Ammon's horn (tissue), 1 donor: Measurements from ENCODE around the gene CNGA1.

ENCODE experiments used
- DNase-seq: peaks from one replicate; pipeline ENCODE4 v3.0.0-alpha.2; 2016; ENCODE audit warnings: low spot score

Gene CNGA1

DNA sequence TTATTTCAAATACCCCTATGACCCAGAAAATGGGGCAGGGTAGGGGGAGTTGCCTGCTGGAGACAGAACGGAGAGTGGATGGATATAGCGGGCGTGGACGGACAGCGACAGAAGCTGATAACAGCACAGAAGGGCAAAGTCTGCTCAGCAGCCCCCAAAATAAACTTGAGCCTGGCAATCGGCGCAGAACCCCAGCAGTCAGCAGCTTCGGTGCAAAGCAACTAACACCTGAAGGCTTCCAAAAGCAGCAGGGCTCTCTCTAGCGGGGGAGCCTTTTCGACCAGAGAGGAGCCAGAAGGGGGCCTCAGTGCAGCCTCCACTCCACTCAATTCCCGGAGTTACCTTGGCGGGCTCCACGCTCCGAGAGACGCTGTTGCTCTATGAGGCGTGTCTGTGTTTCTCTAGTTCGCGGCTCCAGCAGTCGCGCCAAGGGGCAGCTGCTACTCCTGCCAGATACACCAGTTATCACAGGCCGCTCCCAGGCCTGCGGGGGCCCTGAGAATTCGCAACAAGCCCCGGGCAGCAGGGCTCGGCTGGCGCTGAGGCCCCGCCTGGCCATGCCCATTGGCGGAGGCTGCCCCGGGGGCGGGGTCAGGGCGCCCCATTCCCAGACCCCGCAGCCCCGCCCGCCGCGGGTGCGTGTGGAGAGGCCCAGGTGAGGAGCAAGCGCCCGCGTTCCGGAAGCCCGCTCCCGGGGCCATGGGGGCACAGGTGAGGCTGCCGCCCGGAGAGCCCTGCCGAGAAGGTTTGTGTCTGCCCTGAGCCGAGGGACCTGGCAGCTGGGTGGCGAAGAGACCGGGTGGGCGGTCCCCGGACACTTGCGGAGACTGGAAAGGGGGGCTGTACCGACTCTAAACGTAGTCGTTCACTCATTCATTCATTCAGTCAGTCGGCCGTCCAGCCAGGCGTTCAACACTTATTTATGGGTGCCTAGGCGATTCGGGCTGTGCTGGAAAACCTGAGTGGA, at the start of gene CNGA1, which contains the start of gene NIPAL1:
Gene CNGA1, minus strand, starts transcription at position 541 of the 967 bp plus-strand sequence. CDS start 63,992 bp downstream, outside the sequence.
Gene NIPAL1, plus strand, starts transcription at position 632 of the 967 bp plus-strand sequence. Its CDS starts 68 bp downstream, at position 700.
- peak; percentile 47 for DNase-seq

DNA sequence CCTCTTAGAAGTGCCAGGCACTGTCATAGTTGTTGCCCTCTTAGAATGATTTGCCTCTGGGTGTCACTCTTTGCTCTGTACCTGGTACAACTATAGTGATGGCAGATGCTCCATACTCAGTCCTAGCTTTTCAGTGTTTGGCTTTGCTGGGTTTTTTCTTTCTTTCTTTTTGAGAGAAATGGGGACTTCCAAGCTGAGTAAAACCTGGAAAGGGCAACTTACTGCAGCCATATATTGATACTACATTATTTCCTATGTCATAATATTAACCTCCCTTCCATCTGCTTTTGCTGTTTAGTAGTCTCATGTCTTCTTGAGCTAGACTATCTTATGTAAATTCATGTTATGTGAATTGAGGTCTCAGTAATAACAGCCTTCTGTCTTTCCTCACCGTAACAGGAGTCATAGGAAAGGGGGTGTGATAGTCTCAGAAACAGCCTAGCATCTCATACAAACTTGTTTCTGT, 49.1 kb upstream of the CNGA1 start:
- no peak for DNase-seq

DNA sequence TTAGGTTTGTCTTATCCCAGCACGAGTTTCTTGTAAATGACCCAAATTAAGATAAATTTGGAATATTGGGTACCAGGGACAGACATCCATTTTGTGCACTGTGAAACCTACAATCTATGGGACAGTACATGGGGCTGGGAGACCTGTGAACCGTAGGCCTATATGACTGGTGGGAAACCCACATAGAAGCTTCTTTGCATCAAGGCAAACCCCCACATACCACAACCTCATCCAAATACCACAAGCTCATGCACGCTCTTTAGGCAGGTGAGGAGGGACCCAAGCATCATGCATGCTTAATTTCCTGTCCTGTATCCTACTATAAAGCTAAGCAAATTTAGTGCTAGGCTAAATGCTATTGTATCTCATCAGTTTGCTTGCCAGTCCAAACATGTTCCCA, 47.9 kb upstream of the CNGA1 start:
- no peak for DNase-seq

DNA sequence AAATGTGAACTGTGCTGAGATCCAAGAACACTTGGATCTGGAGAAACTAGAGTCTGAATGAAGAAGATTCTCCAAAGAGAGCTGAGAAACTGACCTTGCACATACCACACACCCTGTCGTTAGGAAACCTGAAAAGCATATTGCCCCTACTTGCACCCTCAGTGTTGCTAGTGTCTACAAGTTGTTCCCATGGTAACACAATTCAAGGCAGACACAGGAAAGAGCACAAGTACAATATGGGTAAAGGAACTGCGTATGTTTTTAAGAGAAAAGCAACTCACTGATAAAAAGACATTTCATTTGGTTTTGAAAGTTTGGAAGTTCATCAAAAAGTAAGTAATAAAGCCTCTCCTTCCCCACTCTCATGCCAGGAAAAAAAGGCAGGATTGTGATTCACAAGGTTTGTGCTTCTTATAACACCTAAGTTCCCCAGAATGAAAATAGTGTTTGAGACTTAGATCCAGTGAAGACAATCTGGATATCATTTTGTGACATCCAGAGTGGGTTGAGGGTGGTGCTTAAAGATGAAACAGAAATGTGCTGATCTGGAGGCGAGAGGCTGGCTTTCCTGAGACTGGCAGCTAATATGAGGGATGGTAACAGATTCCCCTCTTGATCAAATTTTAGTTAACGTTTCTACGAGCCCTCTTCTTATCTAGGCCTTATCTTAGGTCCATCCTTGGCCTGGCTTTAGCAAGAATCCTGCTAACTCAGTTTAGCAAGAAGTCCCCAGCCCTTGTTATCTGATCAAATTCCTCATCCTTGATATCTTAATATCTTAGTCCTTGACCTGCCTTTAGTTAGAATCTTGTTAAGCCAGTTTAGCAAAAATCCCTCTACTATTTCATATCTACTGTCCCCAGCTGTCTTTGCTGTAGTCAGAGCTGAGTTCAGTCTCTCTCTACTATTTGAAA, 42.4 kb upstream of the CNGA1 start:
- peak; percentile 7 for DNase-seq

DNA sequence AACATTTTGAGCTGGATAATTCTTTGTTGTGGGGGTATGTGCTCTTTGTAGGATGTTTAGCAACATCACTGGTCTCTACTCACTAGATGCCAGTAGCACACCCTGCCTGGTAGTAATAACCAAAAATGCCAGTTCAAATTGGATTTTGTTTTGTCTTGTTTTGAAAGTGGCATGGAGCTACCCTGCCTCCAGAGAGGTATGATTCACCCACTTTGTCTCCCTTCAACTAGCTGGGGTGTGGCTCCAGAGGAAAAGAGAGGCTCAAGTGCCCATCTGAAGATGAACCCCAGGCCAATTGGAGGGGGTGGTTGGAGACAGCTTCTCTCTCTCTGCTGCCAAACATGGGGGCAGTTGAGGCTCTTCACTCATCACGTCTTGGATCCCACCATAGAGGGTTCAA, 34.6 kb upstream of the CNGA1 start:
- DNase-seq, result no peak

DNA sequence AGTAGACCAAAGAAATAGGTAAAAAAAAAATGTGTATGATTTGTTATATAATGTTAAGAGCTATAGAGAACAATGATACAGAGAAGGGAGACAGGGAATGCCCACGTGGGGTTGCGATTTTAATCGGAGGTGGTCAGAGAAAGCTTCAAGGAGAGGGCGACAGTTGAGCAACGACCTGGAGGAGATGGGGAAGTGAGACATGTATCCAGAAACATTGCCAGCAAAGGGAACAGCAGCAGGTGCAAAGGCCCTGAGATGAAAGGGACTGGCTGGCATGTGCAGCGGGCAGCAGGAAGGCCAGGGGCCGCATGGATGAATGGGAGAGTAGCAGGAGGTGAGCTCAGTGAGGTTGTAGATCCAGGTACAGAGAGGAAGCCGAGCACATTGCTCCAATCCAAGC, 33.0 kb upstream of the CNGA1 start:
- no peak for DNase-seq

DNA sequence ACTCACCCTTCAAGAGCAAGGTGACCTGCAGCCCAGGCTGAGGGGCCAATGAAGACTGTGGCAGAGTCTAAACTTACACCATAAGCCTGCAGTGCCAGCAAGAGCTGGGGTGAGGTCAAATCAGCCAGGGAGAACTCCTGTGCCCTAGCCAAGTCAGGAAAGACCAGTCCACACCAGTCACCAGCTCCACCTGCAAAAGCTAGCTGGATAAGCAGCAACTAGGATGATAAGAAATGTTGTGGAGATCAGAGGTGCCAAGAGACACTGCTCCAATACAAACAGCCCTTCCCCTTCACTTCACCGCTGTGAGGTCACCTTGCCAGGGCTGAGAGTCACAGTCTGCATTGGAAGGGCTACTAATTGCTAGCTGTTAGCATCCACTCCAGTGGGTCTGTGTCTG, 31.4 kb upstream of the CNGA1 start:
- DNase-seq, result no peak

DNA sequence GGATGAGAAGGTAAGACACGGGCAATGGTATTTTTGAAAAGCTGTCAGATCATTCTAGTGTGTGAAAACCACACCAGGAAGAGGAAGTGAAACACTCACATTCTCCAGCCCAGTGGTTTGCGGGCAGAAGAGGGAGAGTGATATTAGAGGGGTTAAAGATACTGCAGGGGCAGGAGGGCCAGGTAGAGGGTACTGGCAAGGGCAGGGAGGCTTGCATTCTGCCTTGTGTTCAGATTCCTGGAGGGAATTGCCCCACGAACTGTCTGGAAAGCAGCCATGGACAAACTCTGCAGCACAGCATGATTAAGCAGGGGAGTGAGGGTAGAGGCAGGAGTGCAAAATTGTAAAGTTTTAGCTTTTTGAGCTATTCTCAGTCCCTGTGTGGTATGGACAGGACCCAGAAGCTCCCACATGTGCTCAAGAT, 31.0 kb upstream of the CNGA1 start:
- peak; percentile 24 for DNase-seq

DNA sequence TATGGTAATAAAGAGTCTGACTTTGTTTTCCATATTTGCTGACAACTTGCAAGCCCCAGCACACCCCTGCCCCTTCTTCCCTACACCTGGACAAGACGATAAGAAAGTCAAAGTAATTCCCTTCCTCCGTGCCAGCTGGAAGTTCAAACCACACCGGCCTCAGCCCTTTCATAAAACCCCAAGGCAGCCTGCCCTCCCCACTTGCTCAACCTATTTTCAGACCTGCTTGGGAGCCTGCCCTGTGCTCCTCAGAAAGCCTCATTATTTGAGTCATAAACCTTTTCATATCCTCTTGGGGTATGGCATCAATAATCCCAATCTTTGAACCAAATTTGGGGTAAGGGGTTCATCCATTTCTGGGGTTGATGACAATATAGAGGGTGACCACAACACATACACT, 29.6 kb upstream of the CNGA1 start:
- DNase-seq, result no peak

DNA sequence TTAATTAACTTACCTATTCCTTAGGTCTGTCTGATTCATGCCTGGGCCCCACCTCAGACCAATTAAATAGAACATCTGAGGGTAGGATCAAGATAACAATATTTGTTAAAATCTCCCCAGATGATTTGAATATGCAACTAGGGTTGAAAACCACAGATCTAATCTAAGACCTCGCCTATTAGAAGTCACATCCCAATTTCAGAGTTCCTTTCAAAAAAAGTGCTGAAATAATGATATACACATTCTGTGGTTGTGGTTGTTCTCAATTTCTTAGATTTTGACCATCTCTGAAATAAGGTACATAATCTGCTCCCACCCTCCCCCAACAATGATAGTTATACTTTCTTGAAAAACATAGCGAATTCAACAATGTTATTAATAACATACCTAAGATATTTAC, 27.8 kb upstream of the CNGA1 start:
- DNase-seq, result no peak

DNA sequence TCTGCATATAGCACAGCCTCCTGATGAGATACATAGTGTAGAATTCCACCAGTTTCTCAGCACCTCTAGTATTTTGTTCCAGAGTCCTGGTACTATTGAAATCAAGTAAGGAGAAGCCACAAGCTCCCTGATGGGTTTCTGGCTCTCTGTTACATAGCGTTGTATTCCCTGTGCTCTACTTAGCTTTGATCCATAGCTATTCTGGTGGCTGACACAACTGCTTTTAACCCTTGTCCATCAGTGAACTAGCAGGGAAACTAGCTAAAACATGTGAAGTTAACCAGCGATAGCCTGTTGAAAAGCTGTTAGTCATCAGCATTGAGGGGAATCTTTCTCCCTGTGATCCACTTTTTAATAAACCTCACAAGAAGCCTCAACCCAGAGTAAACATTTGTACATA, 27.0 kb upstream of the CNGA1 start:
- DNase-seq, result no peak

DNA sequence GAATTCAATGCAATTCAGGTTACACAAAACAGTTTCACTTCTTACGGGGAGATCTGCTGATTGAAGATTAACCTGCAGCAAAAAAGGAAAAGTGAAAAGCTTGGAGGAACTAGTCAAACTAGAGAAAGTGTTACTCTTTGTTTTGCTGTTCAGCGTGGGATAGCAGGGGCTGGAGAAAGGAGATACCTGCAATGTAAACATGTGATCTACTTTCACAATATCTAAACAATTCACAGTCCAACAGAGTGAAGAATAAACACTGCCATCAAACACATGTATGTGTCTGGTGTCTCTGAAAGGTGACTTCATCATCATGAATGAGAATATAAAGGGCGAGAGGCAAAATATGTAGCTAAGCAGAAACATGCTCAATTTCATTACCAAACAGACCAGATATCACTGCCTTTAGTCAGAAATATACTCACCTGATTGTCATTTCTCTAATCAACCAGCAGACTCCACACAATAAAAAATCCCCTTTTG, 26.5 kb upstream of the CNGA1 start:
- DNase-seq, result no peak

DNA sequence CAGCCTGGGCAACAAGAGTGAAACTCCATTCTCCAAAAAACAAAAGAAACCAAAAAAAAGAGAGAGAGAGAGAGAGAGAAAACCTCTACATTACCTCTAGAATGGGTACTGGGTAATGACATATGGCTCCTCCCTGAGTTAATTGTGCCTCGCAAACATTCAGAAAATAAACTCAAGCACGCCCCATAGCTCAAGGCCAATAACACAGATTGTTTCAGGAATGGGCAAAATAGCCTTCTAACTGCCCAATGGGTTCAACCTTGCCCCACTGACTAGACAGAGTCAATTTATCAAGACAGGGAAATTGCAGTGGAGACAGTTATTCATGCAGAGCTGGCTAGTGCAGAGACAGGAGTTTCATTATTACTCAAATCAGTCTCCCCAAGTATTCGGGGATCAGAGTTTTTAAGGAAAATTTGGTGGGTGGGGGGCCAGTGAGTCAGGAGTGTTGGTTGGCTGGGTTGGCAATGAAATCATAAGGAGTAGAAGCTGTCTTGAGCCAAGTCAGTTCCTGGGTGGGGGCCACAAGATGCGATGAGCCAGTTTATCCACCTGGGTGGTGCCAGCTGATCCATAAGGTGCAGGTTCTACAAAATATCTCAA, 25.2 kb upstream of the CNGA1 start:
- DNase-seq, result no peak

DNA sequence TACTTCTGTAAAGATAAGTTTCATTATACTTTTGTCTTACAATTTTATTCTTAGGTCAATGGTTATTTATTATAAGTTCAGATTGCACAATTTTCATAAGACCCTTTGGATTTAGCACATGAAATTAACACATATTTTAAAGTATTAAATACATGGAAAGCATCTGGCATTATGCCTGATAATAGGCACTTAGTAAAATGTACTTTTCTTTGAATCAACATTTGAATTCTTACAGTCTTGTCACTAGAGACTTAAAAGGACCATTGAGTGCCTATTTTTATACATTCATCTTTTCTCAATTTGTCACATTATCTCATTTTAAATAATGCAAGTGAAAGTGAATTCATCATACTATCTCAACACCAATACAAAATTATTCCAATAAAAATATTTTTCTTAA, 23.1 kb upstream of the CNGA1 start:
- DNase-seq, result no peak

DNA sequence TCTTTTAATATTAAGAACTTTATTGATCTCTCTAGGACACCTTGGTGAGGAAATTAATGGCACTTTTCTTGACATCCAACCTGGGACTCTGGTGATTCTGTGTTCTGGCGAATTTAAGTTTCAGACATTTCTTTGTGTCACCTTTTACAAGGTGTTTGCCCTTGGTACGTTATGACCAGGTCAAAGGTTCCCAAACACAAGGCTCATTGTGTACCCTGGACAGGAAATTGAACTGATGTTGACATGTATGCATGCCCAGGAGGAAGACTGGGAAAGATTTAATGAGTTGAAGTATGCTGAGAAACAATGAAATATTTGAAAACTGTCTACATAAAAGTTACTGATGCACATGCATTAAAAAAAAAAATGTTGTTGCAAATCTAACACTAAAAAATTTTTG, 22.2 kb upstream of the CNGA1 start:
- DNase-seq, result no peak

DNA sequence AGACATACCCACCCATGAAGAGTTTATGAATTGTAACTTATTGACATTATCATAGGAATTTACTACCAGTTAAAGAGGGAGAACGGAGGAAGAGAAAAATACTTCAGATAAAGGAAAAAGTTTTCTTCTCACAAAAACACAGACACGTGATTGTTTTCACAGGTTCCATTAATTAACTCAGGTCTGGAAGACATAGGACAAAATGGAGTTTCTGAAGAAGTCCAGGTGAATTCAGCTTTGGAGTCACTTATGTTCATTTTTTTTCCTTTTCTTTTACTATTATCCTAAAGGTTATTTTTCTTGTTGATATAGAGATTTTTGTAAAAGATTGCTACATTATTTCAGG, 20.6 kb upstream of the CNGA1 start:
- DNase-seq, result no peak

DNA sequence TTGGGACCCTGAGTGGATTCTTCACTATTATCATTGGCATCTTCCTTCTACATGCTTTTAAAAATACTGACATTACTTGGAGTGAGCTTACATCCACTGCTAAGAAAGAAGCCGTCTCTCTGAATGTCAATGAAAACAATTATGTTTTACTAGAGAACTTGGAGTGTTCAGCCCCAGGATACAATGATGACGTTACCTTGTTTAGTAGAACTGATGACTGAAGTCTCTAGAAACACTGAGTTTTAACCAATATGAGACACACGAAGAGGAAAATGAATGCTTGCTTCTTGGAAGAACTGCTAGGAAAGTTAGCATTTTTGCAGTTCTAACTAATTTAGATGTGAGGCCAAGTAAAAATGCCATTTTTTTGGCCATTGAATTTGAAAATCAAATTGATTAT, 19.5 kb upstream of the CNGA1 start:
- no peak for DNase-seq

DNA sequence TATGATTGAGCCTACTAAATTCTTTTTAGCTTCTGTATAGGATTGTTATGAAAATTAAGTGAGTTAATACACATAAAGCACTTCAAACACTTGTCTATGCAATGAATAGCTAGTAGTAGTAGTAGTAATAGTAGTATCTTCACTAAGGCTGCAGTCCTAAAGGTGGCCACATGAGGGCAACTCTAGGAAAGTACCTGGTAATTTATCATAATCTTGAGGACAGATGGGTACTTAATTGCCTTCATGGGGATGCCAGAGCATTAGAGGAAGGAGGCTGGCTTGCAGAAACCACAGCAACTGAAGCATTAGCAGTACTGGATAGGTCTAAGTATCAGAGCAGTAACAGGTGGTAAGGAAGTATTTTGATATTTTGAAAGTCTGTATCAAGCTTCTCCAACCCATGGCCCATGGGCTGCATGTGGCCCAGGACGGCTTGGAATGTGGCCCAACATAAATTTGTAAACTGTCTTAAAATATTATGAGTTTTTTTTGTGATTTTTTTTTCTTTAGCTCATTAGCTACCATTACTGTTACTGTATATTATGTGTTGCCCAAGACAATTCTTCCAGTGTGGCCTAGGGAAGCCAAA, 17.4 kb upstream of the CNGA1 start:
- DNase-seq, result no peak

DNA sequence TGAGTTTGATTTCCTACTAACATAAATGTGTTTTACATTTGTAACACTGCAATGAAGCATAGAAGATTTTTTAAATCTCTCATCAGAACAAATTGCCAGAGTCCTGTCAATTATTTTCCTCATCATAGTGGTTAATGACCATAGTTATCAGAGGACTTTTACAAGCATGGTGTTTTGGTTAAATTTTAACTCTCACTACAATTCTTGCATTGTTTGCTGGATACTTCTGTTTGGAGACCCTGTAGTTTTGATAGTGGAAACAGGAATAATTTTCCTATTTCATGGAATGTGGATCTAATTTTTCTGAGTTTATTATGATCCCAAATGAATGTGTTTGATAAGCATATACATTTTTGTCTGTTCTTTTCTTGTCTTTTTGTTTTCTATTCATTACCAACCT, 16.9 kb upstream of the CNGA1 start:
- no peak for DNase-seq

DNA sequence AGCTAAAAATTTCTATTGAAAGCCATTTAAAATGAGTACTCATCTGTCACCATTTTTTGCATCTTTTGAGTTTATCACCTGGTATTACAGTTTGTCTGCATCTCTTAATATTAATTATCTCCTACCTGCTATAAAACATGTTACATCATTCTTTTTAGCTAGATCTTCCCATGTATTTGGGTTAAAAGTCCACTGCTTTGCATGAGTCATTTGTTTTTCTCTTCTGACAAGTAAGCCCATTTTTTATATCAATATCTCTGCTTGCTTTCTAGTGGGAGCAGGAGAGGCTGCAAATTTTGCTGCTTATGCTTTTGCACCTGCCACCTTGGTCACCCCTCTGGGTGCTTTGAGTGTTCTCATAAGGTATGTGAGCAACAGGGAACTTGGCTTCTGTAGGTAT, 16.2 kb upstream of the CNGA1 start:
- no peak for DNase-seq

DNA sequence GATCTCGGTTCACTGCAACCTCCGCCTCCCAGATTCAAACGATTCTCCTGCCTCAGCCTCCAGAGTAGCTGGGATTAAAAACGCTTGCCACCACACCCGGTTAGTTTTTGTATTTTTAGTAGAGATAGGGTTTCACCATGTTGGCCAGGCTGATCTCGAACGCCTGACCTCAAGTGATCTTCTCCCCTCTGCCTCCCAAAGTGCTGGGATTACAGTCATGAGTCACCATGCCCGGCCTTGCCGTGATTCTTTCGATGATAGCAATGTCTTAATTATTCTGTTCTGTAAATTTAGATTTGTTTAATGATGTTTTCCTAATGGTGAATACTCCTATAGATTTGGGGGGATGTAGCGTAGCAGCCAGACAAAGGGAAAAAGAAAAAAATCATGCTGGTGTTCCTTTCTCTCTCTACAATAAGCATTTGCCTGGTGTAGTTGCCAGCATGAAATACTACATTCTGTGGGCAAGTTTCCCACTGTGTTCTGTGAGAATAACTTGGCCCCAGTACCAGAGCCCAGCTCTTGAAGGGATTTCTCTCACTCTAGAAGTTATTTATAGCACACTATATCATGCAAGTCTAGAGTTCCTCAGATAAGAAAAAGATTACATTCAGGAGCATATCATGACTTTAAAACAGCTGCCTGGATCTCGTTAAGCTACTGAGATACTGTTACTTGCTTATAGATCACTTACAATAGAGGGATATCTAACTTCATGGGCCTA, 15.5 kb upstream of the CNGA1 start:
- no peak for DNase-seq
